NOMO-1 treated with dmso at 0.1 percent for 144 hours (cell line): ENCODE measurements around the gene CBR4.
A peak's percentile ranks its signal among the peaks of the same experiment; 100 is the strongest.

Experiments
- DNase-seq: peaks from one replicate; lab custom pipeline; 2025; ENCODE audit not compliant: unreplicated experiment; lab: John Stamatoyannopoulos, UW

CBR4 gene

GRCh38 chr4:169010125-169011023 lies at the start of gene CBR4:
Gene CBR4 (minus strand): TSS chr4:169010255. CDS start chr4:169010089, 166 bp downstream.
- peak; percentile 98 for DNase-seq

DNA sequence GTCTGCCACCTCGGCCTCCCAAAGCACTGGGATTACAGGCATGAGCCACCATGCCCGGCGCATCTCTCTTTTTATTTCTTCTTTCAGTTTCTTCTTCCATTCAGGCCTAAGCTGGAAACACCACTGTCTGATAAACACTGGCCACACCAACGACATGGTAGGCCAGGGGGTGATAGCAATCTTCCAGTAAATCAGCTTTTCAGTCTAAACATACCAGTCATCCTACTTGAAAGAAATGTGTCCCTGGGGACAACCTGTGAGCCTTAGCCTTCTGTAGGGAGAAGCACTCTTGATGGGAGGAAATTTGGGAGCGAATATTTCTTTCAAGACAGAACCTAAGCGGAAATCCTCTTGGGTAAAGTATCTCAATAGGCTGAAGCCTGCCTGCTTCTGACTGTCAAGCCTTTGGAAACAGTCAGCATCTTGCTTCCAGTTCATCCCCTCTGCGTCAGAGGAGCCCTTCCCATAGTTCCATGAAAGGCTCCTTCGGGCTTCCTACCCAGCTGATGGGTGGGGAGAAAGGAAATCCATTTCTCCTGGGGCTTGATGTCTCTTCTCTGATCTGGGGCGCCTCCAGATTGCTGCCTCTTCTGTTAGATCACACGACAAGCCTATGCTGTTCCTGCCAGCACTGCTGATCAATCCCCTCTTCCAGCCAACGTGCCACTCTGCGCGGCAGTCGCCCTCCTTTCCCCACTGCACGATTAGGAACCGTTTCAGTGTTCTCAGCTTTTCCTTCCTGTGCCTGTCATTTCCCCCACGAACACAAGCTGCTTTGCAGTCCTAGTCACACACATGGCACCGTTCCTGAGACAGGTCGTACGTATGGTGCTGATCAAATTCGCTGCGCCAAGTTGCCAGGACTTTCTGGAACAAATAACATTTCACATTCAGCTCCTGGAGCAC lies 49.5 kb upstream of the CBR4 start:
- no peak for DNase-seq

- DNase-seq: no peak
These were observed 48.3 kb upstream of the CBR4 start for GRCh38 chr4:169058312-169058711.

- DNase-seq: no peak
These were observed 44.8 kb upstream of the CBR4 start for GRCh38 chr4:169054879-169055278.

GRCh38 chr4:169052594-169052945 lies 42.5 kb upstream of the CBR4 start:
- no peak for DNase-seq

- no peak for DNase-seq
These were observed 41.9 kb upstream of the CBR4 start for GRCh38 chr4:169051761-169052593.

GRCh38 chr4:169050881-169051760 lies 41.1 kb upstream of the CBR4 start:
- no peak for DNase-seq

DNA sequence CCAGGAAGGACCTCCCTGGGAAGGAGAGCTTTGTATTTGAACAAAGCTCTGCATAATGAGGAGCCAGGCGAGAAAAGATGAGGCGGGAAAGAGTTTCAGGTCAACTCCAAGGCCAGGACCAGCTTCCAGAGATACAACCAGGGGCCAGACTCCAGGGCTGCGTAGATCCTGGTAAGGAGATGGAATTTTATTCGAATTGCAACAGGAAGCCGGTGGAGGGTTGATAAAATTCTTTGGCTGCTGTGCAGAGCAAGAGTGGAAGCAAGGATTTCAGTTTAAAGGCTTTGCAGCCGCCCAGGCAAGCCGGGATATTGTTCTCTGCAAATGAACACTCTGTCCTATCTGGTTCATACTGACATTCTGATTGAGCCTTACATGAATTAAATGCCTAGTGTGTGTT lies 40.2 kb upstream of the CBR4 start:
- no peak for DNase-seq

- no peak for DNase-seq
These were observed 38.9 kb upstream of the CBR4 start for GRCh38 chr4:169048868-169049414.

DNA sequence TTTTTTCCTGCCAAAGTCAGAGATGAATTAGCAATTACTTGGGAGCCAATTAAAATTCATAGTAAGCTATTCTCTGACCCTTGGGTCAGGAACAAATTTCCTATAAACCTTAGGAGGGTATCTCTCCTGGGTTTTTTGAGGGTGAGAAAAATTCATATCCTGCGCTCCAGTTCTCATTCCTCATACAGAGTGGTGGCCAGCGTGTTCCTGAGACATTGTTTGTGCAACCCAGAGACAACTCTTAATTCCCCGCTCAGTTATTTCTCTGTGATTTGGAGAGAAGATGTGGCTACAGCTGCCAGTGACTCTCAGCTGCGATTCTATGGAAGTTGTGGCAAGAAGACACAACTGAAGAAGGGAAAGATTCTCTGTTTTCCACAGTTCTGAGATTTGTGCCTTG lies 37.9 kb upstream of the CBR4 start:
- DNase-seq: no peak

- DNase-seq: no peak
These were observed 36.0 kb upstream of the CBR4 start for GRCh38 chr4:169045862-169046584.

DNA sequence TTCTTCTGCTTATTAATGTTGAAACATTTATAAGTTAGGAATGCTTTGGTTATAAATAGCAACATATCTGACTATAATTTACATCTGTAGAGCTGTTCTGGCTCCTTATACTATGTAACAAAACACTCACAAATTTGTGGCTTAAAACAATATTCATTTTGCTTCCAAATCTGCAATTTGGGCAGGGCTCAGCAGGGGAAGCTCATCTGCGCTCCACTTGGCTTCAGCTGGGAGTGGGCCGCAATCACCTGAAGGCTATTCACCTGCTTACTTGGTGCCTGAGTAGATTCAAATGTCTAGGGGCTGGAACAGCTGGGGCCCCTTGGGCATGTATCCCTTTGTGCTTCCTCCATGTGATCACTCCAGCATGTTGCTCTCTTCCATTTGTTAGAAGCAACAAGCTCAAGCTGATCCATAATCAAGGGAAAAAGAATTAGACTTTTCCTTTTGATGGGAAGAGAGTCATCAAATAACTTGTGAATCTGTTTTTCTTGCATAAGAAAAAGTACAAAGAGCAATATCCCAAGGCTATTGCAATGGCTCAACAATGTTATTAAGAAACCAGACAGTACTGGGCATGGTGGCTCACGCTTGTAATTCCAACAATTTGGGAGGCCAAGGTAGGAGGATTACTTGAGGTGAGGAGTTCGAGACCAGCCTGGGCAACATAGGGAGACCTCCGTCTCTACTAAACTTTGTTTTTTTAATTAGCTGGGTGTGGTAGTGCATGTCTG lies 34.8 kb upstream of the CBR4 start:
- DNase-seq: no peak

GRCh38 chr4:169042608-169043007 lies 32.6 kb upstream of the CBR4 start:
- no peak for DNase-seq

DNA sequence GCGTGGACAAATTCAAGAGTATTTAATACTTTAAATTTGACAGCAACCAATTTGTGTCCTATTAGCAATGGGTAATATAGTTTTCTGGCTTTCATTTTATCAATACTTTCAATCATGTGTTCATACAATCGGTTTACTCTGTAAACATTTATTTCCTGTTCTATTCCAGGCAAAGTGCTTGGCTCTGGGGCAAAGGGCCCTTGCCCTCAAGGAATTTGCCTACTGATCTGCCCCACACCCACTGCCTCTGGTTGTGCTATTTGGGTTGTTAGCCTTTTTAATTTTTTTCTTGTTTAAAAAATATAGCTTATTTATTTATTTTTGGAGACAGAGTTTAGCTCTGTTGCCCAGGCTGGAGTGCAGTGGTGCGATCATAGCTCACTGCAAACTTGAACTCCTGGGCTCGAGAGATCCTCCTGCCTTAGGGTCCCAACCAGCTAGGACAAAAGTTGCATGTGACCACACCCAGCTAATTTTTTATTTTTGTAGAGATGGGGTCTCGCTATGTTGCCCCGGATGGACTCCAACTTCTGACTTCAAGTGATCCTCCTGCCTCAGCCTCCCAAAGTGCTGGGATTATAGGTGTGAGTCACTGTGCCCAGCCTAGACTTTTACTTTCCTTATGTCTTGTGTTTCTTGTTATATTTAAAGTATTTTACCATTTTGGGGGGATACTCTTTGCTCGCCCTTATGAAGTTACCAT lies 30.7 kb upstream of the CBR4 start:
- no peak for DNase-seq

GRCh38 chr4:169039251-169039954 lies 29.3 kb upstream of the CBR4 start:
- DNase-seq: no peak

DNA sequence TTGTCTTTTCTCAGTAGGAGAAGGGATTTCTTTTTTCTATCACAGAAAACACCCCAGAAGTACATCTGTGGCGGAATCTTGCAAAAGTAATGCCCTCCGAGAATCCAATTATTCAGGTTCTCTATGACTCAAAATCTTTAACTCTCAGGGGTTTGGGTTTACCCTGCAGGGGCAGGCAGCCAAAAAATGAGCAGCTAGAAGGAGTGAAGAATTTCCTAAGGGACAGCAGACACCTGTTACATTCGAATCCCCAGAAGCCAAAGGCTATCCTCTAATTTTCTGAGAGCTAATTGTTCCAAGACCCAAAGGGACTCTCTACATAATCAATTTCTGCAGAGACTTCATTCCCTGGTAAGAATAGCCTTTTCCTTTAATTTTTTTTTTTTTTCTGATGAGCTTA lies 27.5 kb upstream of the CBR4 start:
- DNase-seq: no peak
